ENCODE measurements around the gene ZNF532.

DNA sequence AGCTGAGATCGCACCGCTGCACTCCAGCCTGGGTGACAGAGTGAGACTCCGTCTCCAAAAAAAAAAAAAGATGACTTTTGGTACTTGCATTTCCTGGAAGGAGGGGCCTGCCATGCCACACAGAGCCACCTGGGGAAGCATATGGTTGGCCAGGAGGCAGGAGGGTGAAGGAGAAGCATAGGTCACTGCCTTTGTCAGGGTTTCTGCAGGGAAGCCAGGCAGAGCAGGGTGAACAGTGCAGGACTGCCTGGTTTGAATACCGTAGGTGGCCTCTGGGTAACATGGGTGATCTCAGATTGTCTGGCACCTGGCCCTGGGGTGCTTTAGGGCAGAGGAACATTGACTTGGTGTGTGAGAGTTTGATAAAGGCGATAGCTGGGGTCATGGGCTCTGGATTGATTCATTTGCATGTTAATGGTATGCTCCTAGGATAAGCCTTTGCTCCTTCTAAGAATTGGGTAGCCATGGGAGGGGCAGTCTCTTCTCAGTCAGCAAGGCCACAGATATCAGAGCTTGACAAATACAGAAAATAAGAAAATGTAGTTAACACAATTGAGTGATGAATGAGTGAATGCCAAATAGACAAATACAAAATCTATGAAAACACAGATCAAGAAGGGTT, 151.0 kb downstream of the ZNF532 start:
- TF ChIP-seq, protein P1, sequence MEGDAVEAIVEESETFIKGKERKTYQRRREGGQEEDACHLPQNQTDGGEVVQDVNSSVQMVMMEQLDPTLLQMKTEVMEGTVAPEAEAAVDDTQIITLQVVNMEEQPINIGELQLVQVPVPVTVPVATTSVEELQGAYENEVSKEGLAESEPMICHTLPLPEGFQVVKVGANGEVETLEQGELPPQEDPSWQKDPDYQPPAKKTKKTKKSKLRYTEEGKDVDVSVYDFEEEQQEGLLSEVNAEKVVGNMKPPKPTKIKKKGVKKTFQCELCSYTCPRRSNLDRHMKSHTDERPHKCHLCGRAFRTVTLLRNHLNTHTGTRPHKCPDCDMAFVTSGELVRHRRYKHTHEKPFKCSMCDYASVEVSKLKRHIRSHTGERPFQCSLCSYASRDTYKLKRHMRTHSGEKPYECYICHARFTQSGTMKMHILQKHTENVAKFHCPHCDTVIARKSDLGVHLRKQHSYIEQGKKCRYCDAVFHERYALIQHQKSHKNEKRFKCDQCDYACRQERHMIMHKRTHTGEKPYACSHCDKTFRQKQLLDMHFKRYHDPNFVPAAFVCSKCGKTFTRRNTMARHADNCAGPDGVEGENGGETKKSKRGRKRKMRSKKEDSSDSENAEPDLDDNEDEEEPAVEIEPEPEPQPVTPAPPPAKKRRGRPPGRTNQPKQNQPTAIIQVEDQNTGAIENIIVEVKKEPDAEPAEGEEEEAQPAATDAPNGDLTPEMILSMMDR (IDR thresholded peaks at IDR 0.05): no peak
- no peak for TF ChIP-seq EZH2 (IDR thresholded peaks at IDR 0.05)
